ENCODE measurements around the gene CABYR. TPM values are rescaled to one million over a fixed set of nuclear protein-coding genes. Genes with fewer than 3 reads are reported as not detected.
A peak's percentile ranks its signal among the peaks of the same experiment; 100 is the strongest.

The CABYR gene
- total and polyA plus RNA-seq, 2 of the 8 experiments (the other 6 are each of a cell fraction or from before 2014, with no cell fraction given), result 14.5 to 18.8 TPM

GRCh38 chr18:24176727-24177416, 38.0 kb downstream of the CABYR start:
- Histone ChIP-seq H3K4ac (replicated peaks; ENCODE audit: insufficient read length, low read depth, low read length) (no peak overlapping the region), H3K56ac (replicated peaks; ENCODE audit: insufficient read length, low read depth, low read length) (no peak overlapping the region), H4K91ac (replicated peaks; ENCODE audit: insufficient read length, low read length) (no peak overlapping the region), H2AFZ (ENCODE audit: low read length) (no peak overlapping the region), H2BK120ac (replicated peaks; ENCODE audit: low read depth, low read length) (no peak overlapping the region), H4K20me1 (replicated peaks in 1 of 2; ENCODE audit: control insufficient read depth in 1 of 2, insufficient read depth in 2 of 2, low read length in 2 of 2) (peaks cover 1 to 2% of the 10 kb centered on the region in 2 experiments), H3K23me2 (ENCODE audit: low read depth, low read length) (no peaks in the 10 kb centered on the region), H4K5ac (ENCODE audit: insufficient read length, low read depth, low read length) (no peak overlapping the region), H2BK12ac (ENCODE audit: low read depth, low read length) (no peak overlapping the region), H3K79me1 (ENCODE audit: low read depth, low read length) (no peaks in the 10 kb centered on the region; the same call in 1 of the 2 replicates), H2BK15ac (ENCODE audit: low read length) (no peak overlapping the region), H3K27me3 (replicated peaks in 1 of 4; ENCODE audit: control insufficient read depth in 3 of 4, extremely low read depth in 1 of 4, insufficient read depth in 3 of 4, low read length in 3 of 4) (no peaks in the 10 kb centered on the region), H3K23ac (ENCODE audit: insufficient read length) (no peak overlapping the region), H3K27ac (ENCODE audit: low read depth, low read length) (no peak overlapping the region), H3K18ac (ENCODE audit: extremely low read depth, low read length) (no peak overlapping the region), H3K4me1 (replicated peaks in 1 of 4; ENCODE audit: control insufficient read depth in 3 of 4, insufficient read depth in 4 of 4, low read length in 3 of 4) (peaks cover 0 to 6% (median 0%) of the 10 kb centered on the region in 4 experiments; a peak in 1 of 7 replicates), H4K8ac (ENCODE audit: extremely low read depth, insufficient read depth, low read length) (no peak overlapping the region), H2AK5ac (ENCODE audit: low read depth, low read length) (no peak overlapping the region), H2BK5ac (ENCODE audit: low read depth, low read length) (no peak overlapping the region), H3K14ac (ENCODE audit: insufficient read length) (no peak overlapping the region), H2BK20ac (ENCODE audit: low read length) (no peak overlapping the region), H3K36me3 (ENCODE audit: control insufficient read depth in 2 of 4, insufficient read depth in 4 of 4, low read length in 3 of 4) (peaks cover 0 to 14% (median 9%) of the 10 kb centered on the region in 4 experiments; a peak in 5 of 8 replicates), H3K79me2 (ENCODE audit: control insufficient read depth in 1 of 2, insufficient read depth in 2 of 2, low read length in 2 of 2) (peaks cover 0 to 3% of the 10 kb centered on the region in 2 experiments; a peak in 1 of 4 replicates), H3K4me2 (ENCODE audit: insufficient read depth in 1 of 2, low read depth in 2 of 2, low read length in 2 of 2) (no peak overlapping the region), H3K9me3 (ENCODE audit: insufficient read depth in 2 of 2, low read depth in 1 of 2, low read length in 1 of 2) (no peaks in the 10 kb centered on the region), H3K4me3 (ENCODE audit: extremely low read depth in 1 of 4, insufficient read depth in 2 of 4, low read depth in 3 of 4, low read length in 4 of 4) (no peak overlapping the region), H3K9ac (replicated peaks in 1 of 4; ENCODE audit: extremely low read depth in 1 of 4, low read depth in 3 of 4, low read length in 3 of 4) (no peak overlapping the region)
- FAIRE-seq (peak; percentile 92), DNase-seq (ENCODE audit: low read depth in 1 of 2, low spot score in 2 of 2) (peak; percentile 50 to 95)
- ChIA-PET POLR2A (ENCODE audit: partially characterized antibody) (interaction anchor here (1.2 to 1.4 kb wide), 2 partner anchors 38 to 94 kb away, joined by 3 to 6 read pairs; partner anchors contain the start of gene CABYR), CTCF (ENCODE audit: partially characterized antibody) (interaction anchor here (0.5 to 3.5 kb wide), 40 partner anchors 8 to 312 kb away, joined by 3 to 29 read pairs (median 4); partner anchors contain the start of gene CABYR)
- 63% methylated on average over 7 of the region's 7 CpGs; no CpG with 5 or more reads in 1 of the 2 experiments for WGBS, 2 experiments (ENCODE audit: extremely low coverage in 1 of 2, insufficient coverage in 1 of 2, insufficient read length in 1 of 2, insufficient replicate concordance in 2 of 2, low coverage in 1 of 2, low lambda C conversion rate in 2 of 2, missing lambda C conversion rate in 1 of 2)
- peak; percentile 72 for TF ChIP-seq ATF3 (IDR thresholded peaks at IDR 0.05; ENCODE audit: insufficient read depth, low read depth, low read length)
- TF ChIP-seq RAD21 (IDR thresholded peaks at IDR 0.05 in 1 of 2, conservative IDR thresholded peaks at IDR 0.05 in 1 of 2; ENCODE audit: low read depth in 2 of 2, low read length in 2 of 2), result peak; percentile 75 to 84
- TF ChIP-seq NANOG (IDR thresholded peaks at IDR 0.05; ENCODE audit: insufficient read depth, low read depth, low read length, poor library complexity, severe bottlenecking), result peak; percentile 34
- TF ChIP-seq TEAD4 (IDR thresholded peaks at IDR 0.05; ENCODE audit: low read depth, low read length), result no peak
- no peak for TF ChIP-seq SP4 (IDR thresholded peaks at IDR 0.05; ENCODE audit: low read length)
- TF ChIP-seq CREB1 (IDR thresholded peaks at IDR 0.05), result peak; percentile 45; the same call in 1 of the 2 replicates
- TF ChIP-seq GABPA (IDR thresholded peaks at IDR 0.05; ENCODE audit: borderline replicate concordance, insufficient read depth, low read length), result 0 out of 2 replicates have a peak, but pooled peaks have one; percentile 51
- no peak for TF ChIP-seq SIRT6 (IDR thresholded peaks at IDR 0.05; ENCODE audit: low read length)
- TF ChIP-seq BRCA1 (IDR thresholded peaks at IDR 0.05; ENCODE audit: low read depth, low read length), result no peak

All from H1 (cell line).